ENCODE measurements around the gene SCN5A. TPM values are rescaled to one million over a fixed set of nuclear protein-coding genes. Genes with fewer than 3 reads are reported as not detected.

The SCN5A gene
- total and polyA plus RNA-seq, 4 donors = 0.01 to 0.14 TPM; not detected in 2

DNA sequence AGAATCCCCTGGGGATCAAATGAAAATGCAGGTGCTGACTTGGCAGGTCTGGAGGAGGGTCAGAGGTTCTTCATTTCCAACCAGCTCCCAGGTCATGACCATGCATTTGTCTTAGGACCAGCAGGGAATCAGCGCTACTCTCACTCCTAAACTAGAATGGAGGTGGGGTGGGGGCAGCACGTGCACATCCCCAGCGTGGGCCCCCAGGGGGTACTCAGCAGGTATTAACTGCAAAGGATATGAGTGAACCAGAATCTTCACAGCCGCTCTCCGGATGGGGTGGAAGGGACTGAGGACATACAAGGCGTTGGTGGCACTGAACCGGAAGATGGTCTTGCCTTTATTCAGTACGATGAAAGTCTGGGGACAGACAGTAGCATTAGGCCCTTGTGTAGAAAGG is 19.4 kb downstream of the SCN5A start:
- no peaks in the 10 kb centered on the region for H3K4me1 ChIP-seq (ENCODE audit: control insufficient read depth in 4 of 4, insufficient read depth in 4 of 4, low read length in 3 of 4)
- WGBS = 76% methylated on average over 8 of the region's 8 CpGs
- DNase-seq (ENCODE audit: low spot score) = no peak
- H3K9me3 ChIP-seq (ENCODE audit: control insufficient read depth in 4 of 4, low read length in 3 of 4) = peaks cover 0 to 3% (median 0%) of the 10 kb centered on the region in 4 donors
- H3K36me3 ChIP-seq (ENCODE audit: control insufficient read depth in 4 of 4, insufficient read depth in 3 of 4, low read depth in 1 of 4, low read length in 3 of 4) = no peaks in the 10 kb centered on the region
- H3K27ac ChIP-seq (ENCODE audit: low read depth in 1 of 2, low read length in 2 of 2) = no peak overlapping the region
- no peak overlapping the region for H3K9ac ChIP-seq (ENCODE audit: low read depth in 1 of 2, low read length in 2 of 2)
- peaks cover 0 to 3% (median 0%) of the 10 kb centered on the region in 4 donors for H3K27me3 ChIP-seq (ENCODE audit: control insufficient read depth in 4 of 4, insufficient read depth in 4 of 4, low read length in 3 of 4)
- H3K4me3 ChIP-seq (ENCODE audit: low read depth in 1 of 3, low read length in 3 of 3) = no peak overlapping the region
- TF ChIP-seq RXRA (IDR thresholded peaks at IDR 0.05) (no peak), JUND (IDR thresholded peaks at IDR 0.05) (no peak), RAD21 (IDR thresholded peaks at IDR 0.05) (no peak), REST (IDR thresholded peaks at IDR 0.05) (no peak), ATF3 (IDR thresholded peaks at IDR 0.05) (no peak), SP1 (IDR thresholded peaks at IDR 0.05) (no peak), YY1 (IDR thresholded peaks at IDR 0.05) (no peak), NR2F2 (IDR thresholded peaks at IDR 0.05) (no peak), EGR1 (IDR thresholded peaks at IDR 0.05; ENCODE audit: low read depth in 2 of 2) (no peak), GABPA (IDR thresholded peaks at IDR 0.05 in 1 of 2, conservative IDR thresholded peaks at IDR 0.05 in 1 of 2) (no peak), MAX (IDR thresholded peaks at IDR 0.05) (no peak), TAF1 (conservative IDR thresholded peaks at IDR 0.05) (no peak)
- TF ChIP-seq, protein P1, sequence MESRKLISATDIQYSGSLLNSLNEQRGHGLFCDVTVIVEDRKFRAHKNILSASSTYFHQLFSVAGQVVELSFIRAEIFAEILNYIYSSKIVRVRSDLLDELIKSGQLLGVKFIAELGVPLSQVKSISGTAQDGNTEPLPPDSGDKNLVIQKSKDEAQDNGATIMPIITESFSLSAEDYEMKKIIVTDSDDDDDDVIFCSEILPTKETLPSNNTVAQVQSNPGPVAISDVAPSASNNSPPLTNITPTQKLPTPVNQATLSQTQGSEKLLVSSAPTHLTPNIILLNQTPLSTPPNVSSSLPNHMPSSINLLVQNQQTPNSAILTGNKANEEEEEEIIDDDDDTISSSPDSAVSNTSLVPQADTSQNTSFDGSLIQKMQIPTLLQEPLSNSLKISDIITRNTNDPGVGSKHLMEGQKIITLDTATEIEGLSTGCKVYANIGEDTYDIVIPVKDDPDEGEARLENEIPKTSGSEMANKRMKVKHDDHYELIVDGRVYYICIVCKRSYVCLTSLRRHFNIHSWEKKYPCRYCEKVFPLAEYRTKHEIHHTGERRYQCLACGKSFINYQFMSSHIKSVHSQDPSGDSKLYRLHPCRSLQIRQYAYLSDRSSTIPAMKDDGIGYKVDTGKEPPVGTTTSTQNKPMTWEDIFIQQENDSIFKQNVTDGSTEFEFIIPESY (IDR thresholded peaks at IDR 0.05) = no peak
- TF ChIP-seq, protein P2, sequence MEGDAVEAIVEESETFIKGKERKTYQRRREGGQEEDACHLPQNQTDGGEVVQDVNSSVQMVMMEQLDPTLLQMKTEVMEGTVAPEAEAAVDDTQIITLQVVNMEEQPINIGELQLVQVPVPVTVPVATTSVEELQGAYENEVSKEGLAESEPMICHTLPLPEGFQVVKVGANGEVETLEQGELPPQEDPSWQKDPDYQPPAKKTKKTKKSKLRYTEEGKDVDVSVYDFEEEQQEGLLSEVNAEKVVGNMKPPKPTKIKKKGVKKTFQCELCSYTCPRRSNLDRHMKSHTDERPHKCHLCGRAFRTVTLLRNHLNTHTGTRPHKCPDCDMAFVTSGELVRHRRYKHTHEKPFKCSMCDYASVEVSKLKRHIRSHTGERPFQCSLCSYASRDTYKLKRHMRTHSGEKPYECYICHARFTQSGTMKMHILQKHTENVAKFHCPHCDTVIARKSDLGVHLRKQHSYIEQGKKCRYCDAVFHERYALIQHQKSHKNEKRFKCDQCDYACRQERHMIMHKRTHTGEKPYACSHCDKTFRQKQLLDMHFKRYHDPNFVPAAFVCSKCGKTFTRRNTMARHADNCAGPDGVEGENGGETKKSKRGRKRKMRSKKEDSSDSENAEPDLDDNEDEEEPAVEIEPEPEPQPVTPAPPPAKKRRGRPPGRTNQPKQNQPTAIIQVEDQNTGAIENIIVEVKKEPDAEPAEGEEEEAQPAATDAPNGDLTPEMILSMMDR (IDR thresholded peaks at IDR 0.05; ENCODE audit: low read depth, low read length, missing input control) = no peak

DNA sequence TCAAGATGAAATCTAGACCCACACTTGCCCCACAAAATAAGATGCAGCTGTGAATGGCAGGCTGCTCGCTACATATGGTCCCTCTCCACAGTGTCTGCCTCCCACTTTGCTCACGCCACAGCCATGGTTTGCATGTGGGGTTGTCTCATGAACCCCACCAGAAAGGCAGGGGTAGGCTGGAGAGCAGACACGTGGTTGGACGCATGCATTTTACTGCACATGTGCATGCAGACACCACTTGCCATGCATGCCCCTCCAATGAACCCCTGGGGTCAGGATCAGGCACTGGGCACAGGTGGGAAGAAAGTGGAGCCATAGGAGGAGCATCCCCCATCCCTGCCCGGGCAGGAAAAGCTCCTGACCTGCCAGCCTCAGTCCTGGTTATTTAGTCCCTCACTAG is 20.7 kb downstream of the SCN5A start:
- Histone ChIP-seq H3K4me1 (ENCODE audit: control insufficient read depth in 4 of 4, insufficient read depth in 4 of 4, low read length in 3 of 4) (no peaks in the 10 kb centered on the region), H3K36me3 (ENCODE audit: control insufficient read depth in 4 of 4, insufficient read depth in 3 of 4, low read depth in 1 of 4, low read length in 3 of 4) (no peaks in the 10 kb centered on the region), H3K27ac (ENCODE audit: low read depth in 1 of 2, low read length in 2 of 2) (no peak overlapping the region), H3K4me3 (ENCODE audit: low read depth in 1 of 3, low read length in 3 of 3) (no peak overlapping the region), H3K9me3 (ENCODE audit: control insufficient read depth in 4 of 4, low read length in 3 of 4) (peaks cover 0 to 3% (median 0%) of the 10 kb centered on the region in 4 donors), H3K27me3 (ENCODE audit: control insufficient read depth in 4 of 4, insufficient read depth in 4 of 4, low read length in 3 of 4) (peaks cover 0 to 3% (median 0%) of the 10 kb centered on the region in 4 donors), H3K9ac (ENCODE audit: low read depth in 1 of 2, low read length in 2 of 2) (no peak overlapping the region)
- 87% methylated on average over 5 of the region's 5 CpGs for WGBS
- TF ChIP-seq NR2F2 (IDR thresholded peaks at IDR 0.05) = no peak
- TF ChIP-seq GABPA (IDR thresholded peaks at IDR 0.05 in 1 of 2, conservative IDR thresholded peaks at IDR 0.05 in 1 of 2) = no peak
- no peak for TF ChIP-seq TAF1 (conservative IDR thresholded peaks at IDR 0.05)
- TF ChIP-seq REST (IDR thresholded peaks at IDR 0.05) = no peak
- no peak for TF ChIP-seq SP1 (IDR thresholded peaks at IDR 0.05)
- TF ChIP-seq HNF4G (IDR thresholded peaks at IDR 0.05) = no peak
- TF ChIP-seq, protein P2 (IDR thresholded peaks at IDR 0.05; ENCODE audit: low read depth, low read length, missing input control) = no peak
- TF ChIP-seq RAD21 (IDR thresholded peaks at IDR 0.05) = no peak
- no peak for TF ChIP-seq EGR1 (IDR thresholded peaks at IDR 0.05; ENCODE audit: low read depth in 2 of 2)
- DNase-seq (ENCODE audit: low spot score) = no peak

All from liver (tissue), 9 donors.